GM19397 (cell line): ENCODE measurements around the gene NDUFAF3.

Experiments
- ATAC-seq: cut with Tn5 transposase; IDR thresholded peaks from one replicate; pipeline ENCODE4 v1.9.1; 2021; ENCODE audit warnings: mild to moderate bottlenecking, moderate library complexity; ENCODE audit not compliant: unreplicated experiment

Gene NDUFAF3, protein sequence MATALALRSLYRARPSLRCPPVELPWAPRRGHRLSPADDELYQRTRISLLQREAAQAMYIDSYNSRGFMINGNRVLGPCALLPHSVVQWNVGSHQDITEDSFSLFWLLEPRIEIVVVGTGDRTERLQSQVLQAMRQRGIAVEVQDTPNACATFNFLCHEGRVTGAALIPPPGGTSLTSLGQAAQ

DNA sequence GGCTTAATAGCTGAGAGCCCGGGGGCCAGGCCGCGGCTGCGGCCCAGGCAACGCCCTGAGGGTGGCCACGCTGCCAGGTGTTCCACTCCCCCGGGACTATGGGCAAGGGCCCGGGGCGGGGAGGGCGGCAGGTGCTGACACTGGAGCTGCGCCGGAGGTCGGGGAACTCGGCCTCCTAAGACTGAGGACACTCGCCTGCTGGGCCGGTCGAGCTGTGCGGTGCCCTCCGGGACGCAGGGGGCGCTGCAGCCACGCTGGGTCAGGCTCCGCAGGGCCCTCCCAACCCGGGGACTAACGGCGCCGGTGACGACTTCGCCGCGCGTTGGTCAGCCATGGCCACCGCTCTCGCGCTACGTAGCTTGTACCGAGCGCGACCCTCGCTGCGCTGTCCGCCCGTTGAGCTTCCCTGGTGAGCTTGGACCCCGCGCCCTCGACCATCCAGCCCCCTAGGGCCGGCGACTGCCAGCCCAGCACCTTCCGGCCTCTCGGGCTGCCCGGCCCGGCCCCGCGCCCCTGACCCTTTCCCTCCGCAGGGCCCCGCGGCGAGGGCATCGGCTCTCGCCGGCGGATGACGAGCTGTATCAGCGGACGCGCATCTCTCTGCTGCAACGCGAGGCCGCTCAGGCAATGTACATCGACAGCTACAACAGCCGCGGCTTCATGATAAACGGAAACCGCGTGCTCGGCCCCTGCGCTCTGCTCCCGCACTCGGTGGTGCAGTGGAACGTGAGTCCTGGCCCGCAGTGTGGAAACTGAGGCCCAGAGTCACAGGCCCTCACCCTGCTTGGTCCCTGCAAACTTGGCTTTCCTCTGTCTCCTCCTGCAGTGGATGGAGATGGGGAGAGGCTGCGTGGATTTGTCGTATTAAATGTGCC is at the start of gene NDUFAF3:
Gene NDUFAF3, plus strand, starts transcription at position 309 of the 875 bp plus-strand sequence. Its CDS starts 24 bp downstream, at position 333.
- ATAC-seq = peak; percentile 52

DNA sequence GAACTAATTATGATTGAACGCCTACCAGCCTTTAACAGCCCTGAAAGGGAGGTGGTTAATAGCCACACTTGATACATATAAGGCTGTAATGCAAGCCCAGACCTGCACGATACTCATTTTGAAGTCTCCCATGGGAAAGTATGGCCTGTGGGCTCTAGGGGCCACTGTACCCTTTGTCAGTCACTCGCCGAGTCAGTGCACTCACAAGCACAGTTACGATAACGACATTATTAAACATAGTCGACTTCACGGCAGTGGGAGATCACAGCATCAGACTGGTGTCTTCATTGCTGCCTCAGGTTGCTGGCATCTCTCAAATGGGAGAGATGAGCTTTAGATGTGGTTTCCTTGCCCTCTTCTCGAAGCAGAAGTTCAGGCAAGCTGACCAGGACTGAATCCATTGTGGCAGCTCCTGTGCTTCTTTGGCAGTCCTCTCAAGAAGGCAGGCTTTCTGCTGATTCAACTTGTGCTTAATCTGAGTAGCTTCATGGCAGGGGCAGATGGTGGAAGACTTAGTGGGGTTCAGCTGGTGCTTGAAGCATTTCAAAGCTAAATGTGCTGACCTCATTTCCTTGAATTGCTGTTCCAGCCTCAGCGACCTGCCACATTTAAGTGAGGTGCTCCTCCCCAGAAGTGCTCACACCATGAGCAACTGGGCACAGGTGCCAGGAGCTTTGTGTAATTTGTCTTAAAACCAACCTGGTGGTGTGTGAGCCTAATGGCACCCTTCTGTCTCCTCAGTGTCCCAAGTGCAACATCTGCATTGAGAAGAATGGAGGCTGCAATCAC is 47.7 kb upstream of the NDUFAF3 start:
- no peak for ATAC-seq

DNA sequence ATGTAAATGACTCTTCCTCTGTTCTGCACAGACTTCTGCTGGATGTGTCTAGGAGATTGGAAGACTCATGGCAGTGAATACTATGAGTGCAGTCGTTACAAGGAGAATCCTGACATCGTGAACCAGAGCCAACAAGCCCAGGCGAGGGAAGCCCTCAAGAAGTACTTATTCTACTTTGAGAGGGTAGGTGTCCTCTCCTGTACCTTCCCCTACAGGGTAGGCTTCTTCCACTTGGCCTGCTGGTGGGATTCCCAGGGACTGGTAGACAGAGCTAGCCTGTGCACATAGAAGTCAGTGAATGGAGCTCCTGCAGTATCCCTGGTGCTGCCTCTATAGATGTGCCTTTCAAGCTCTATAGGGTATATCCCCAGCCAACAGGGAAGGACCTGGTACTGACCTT is 42.5 kb upstream of the NDUFAF3 start:
- no peak for ATAC-seq

DNA sequence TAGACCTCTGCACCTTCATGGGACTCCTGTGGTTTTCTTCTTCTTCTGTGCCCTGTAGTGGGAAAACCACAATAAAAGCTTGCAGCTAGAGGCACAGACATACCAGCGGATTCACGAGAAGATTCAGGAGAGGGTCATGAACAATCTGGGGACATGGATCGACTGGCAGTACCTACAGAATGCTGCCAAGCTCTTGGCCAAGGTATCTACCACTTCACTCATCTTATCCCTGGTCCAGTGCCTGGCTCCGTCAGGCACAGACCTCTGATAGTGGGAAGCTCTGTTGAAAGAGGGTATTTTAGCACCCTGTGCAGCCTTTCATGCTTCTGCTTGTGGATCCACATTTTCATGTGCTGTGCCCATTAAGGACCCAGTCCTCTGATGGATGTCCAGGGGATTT is 41.6 kb upstream of the NDUFAF3 start:
- no peak for ATAC-seq

- ATAC-seq = no peak
These were observed 39.9 kb upstream of the NDUFAF3 start for GRCh38 chr3:48982016-48982415.

- ATAC-seq = no peak
These were observed 39.2 kb upstream of the NDUFAF3 start for GRCh38 chr3:48982686-48983085.

- no peak for ATAC-seq
These were observed 38.8 kb upstream of the NDUFAF3 start for GRCh38 chr3:48983096-48983495.

DNA sequence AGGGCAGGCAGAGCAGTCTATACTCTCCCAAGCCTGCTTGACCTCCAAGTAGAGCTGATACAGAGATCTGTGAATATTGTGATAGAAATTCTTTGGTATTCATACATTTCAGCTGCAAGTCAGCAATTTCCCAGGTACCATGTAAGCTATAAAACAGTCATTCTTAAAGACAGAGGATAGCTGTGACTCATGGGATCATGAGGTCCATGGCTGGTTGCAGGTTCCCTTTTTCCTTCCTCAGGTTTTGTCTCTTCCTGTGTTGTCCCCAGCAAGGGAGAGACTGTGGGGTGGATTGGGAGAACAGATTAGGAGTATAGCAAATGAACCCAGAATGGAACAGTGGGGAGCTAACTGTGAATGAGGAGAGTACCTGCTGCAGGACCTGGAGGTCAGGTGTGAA is 37.3 kb upstream of the NDUFAF3 start:
- no peak for ATAC-seq

- ATAC-seq = no peak
These were observed 36.0 kb upstream of the NDUFAF3 start for GRCh38 chr3:48985831-48986376.

- ATAC-seq = no peak
These were observed 32.7 kb upstream of the NDUFAF3 start for GRCh38 chr3:48989126-48989795.

DNA sequence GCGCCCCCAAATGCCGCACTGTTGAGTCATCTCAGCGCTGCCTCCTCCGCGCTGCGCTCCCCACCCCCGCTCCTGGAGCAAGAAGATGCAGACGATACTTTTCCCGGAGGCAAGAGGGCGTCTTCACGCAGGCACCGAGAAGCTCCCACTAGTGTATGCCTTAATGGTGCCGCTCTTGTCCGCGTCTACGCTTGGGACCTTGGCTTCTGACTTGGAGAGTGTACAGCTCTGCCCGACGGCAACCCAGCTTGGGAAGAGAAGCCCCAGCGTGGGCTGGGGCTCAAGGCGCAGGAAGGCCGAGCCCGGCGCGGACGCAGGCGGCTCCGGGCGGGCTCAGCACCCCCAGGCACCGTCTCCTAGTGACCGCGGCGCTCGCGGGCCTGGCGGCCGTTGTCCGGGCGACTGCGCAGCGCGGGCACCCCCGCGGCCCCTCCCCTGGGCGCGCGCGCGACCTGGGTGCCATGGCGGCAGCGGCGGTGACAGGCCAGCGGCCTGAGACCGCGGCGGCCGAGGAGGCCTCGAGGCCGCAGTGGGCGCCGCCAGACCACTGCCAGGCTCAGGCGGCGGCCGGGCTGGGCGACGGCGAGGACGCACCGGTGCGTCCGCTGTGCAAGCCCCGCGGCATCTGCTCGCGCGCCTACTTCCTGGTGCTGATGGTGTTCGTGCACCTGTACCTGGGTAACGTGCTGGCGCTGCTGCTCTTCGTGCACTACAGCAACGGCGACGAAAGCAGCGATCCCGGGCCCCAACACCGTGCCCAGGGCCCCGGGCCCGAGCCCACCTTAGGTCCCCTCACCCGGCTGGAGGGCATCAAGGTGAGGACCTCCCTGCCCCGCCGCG is 31.9 kb upstream of the NDUFAF3 start, which contains the start of gene P4HTM:
Gene P4HTM, plus strand, starts transcription at position 446 of the 840 bp plus-strand sequence. Its CDS starts 16 bp downstream, at position 462.
- peak; percentile 62 for ATAC-seq

- peak; percentile 7 for ATAC-seq
These were observed 31.1 kb upstream of the NDUFAF3 start for GRCh38 chr3:48990636-48991469.

- ATAC-seq = no peak
These were observed 29.9 kb upstream of the NDUFAF3 start for GRCh38 chr3:48991851-48992545.

GRCh38 chr3:48993834-48994233 is 28.1 kb upstream of the NDUFAF3 start:
- ATAC-seq = no peak

DNA sequence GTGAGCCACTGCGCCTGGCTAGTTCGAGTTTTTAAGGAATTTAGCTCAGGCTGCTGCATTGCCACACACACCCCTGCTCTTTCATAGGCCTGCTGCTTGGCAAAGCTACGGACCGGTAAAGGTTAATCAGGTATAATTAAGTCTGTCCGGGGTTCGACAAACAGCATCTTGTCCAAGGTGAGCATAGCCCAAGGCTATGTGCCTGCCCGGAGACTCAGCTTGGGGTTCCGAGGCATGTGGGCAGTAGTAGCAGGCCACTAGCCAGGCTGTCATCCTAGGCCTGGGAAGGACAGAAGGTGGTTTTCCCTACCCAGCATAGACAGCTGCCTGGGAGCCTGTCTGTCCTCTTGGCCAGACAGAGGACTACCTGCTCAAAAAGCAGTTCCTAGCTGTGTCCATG is 25.3 kb upstream of the NDUFAF3 start:
- ATAC-seq = no peak

DNA sequence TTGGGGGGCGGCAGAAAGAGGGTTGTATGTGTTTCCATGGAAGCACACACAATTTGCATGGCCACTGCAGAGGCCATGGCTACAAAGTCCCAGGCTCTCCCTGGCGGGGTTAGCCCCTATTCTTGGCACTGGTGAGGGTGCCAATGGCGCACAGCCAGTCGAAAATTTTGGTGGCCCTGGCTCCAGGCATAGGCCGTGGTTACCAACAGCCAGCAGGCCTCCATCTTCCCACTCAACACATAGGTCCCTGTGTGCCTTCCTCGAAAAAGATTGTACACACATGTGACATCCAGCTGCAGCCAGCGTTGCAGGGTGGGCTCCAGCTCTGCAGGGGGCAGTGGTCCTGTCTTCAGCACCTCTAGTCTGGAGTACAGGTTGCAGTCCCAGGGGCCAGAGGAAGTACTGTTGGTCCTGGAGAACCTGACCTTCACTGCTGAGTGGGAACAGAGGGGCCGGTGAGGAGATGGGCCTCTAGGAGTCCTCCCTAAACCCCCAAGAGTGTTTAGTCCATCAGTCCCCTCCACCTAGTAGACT is 24.8 kb upstream of the NDUFAF3 start:
- ATAC-seq = no peak

GRCh38 chr3:48997714-48998637 is 23.9 kb upstream of the NDUFAF3 start:
- no peak for ATAC-seq
